ENCODE measurements around the gene ADPGK. TPM values are rescaled to one million over a fixed set of nuclear protein-coding genes. Genes with fewer than 3 reads are reported as not detected.

ADPGK gene
- polyA plus RNA-seq, 3 donors, result 138 to 283 (median 152) TPM

GRCh38 chr15:72826611-72827010 lies 43.1 kb upstream of the ADPGK start:
- Histone ChIP-seq H3K79me2 (ENCODE audit: insufficient read depth, low read length) (no peaks in the 10 kb centered on the region), H3K4me2 (replicated peaks; ENCODE audit: extremely low read depth, low read length, poor library complexity, severe bottlenecking) (no peak overlapping the region), H3K9ac (ENCODE audit: insufficient read depth, low read length, poor library complexity, severe bottlenecking) (no peak overlapping the region), H3K27ac (ENCODE audit: low read depth in 1 of 2, low read length in 2 of 2) (no peak overlapping the region), H2AFZ (ENCODE audit: insufficient read depth, low read depth, low read length, poor library complexity, severe bottlenecking) (no peak overlapping the region), H3K4me1 (ENCODE audit: control insufficient read depth in 1 of 2, insufficient read depth in 2 of 2, low read length in 2 of 2) (peaks cover 1 to 2% of the 10 kb centered on the region in 2 donors), H4K20me1 (ENCODE audit: insufficient read depth, low read length) (no peaks in the 10 kb centered on the region), H3K27me3 (ENCODE audit: control insufficient read depth in 2 of 2, insufficient read depth in 2 of 2, low read length in 2 of 2) (no peaks in the 10 kb centered on the region), H3K9me3 (replicated peaks in 1 of 2; ENCODE audit: control insufficient read depth in 1 of 2, insufficient read depth in 1 of 2, low read length in 2 of 2) (no peaks in the 10 kb centered on the region), H3K36me3 (replicated peaks in 1 of 2; ENCODE audit: control insufficient read depth in 1 of 2, insufficient read depth in 2 of 2, low read length in 2 of 2) (no peaks in the 10 kb centered on the region), H3K4me3 (replicated peaks in 1 of 3; ENCODE audit: low read depth in 2 of 3, low read length in 3 of 3) (no peak overlapping the region)
- TF ChIP-seq CTCF (IDR thresholded peaks at IDR 0.05), result no peak
- intact Hi-C loops (cut with micrococcal nuclease), result no loop called here
- Mint-ChIP-seq H3K27ac (peak overlapping the region in 1 of 7 donors; percentile 68), H3K36me3 (no peaks in the 10 kb centered on the region), H3K9me3 (peaks cover 0 to 7% (median 2%) of the 10 kb centered on the region in 7 donors), H3K27me3 (ENCODE audit: low read depth in 3 of 3) (peaks cover 0 to 12% (median 8%) of the 10 kb centered on the region in 3 donors), H3K4me3 (no peak overlapping the region), H3K4me1 (peaks cover 6% of the 10 kb centered on the region)
- 96% methylated on average over 7 of the region's 9 CpGs for WGBS (ENCODE audit: insufficient coverage)
- no peak for DNase-seq

- TF ChIP-seq CTCF (IDR thresholded peaks at IDR 0.05), result no peak
- intact Hi-C loops (cut with micrococcal nuclease), result no loop called here
- H3K27me3 ChIP-seq (ENCODE audit: control insufficient read depth in 2 of 2, insufficient read depth in 2 of 2, low read length in 2 of 2), result no peaks in the 10 kb centered on the region
- peaks cover 0 to 7% (median 2%) of the 10 kb centered on the region in 7 donors for H3K9me3 Mint-ChIP-seq
- no peak overlapping the region for H2AFZ ChIP-seq (ENCODE audit: insufficient read depth, low read depth, low read length, poor library complexity, severe bottlenecking)
- H3K27me3 Mint-ChIP-seq (ENCODE audit: low read depth in 3 of 3), result peaks cover 0 to 12% (median 8%) of the 10 kb centered on the region in 3 donors
- no peak overlapping the region for H3K27ac Mint-ChIP-seq
- H3K36me3 ChIP-seq (replicated peaks in 1 of 2; ENCODE audit: control insufficient read depth in 1 of 2, insufficient read depth in 2 of 2, low read length in 2 of 2), result no peaks in the 10 kb centered on the region
- no peaks in the 10 kb centered on the region for H3K9me3 ChIP-seq (replicated peaks in 1 of 2; ENCODE audit: control insufficient read depth in 1 of 2, insufficient read depth in 1 of 2, low read length in 2 of 2)
- peaks cover 13% of the 10 kb centered on the region for H3K4me1 Mint-ChIP-seq
- no peak overlapping the region for H3K4me2 ChIP-seq (replicated peaks; ENCODE audit: extremely low read depth, low read length, poor library complexity, severe bottlenecking)
- DNase-seq, result no peak
- H3K4me3 ChIP-seq (replicated peaks in 1 of 3; ENCODE audit: low read depth in 2 of 3, low read length in 3 of 3), result no peak overlapping the region
- H3K36me3 Mint-ChIP-seq, result no peaks in the 10 kb centered on the region
- H3K79me2 ChIP-seq (ENCODE audit: insufficient read depth, low read length), result no peaks in the 10 kb centered on the region
- WGBS (ENCODE audit: insufficient coverage), result 59% methylated on average over 2 of the region's 4 CpGs
- H3K9ac ChIP-seq (ENCODE audit: insufficient read depth, low read length, poor library complexity, severe bottlenecking), result no peak overlapping the region
- H4K20me1 ChIP-seq (ENCODE audit: insufficient read depth, low read length), result no peaks in the 10 kb centered on the region
- H3K27ac ChIP-seq (ENCODE audit: low read depth in 1 of 2, low read length in 2 of 2), result no peak overlapping the region
- H3K4me3 Mint-ChIP-seq, result no peak overlapping the region
- peaks cover 9% of the 10 kb centered on the region in 2 donors for H3K4me1 ChIP-seq (ENCODE audit: control insufficient read depth in 1 of 2, insufficient read depth in 2 of 2, low read length in 2 of 2)
Measured at GRCh38 chr15:72825829-72826228, 42.3 kb upstream of the ADPGK start.
